Measurements from ENCODE around the gene PNCK. TPM values are rescaled to one million over a fixed set of nuclear protein-coding genes. Genes with fewer than 3 reads are reported as not detected.

The PNCK gene
- total RNA-seq, 4 donors from 2014 or later = 0.83 TPM; not detected in 3

GRCh38 chrX:153624196-153625091 lies 49.2 kb downstream of the PNCK start:
- H3K9me3 ChIP-seq = no peaks in the 10 kb centered on the region
- no peaks in the 10 kb centered on the region for H3K36me3 ChIP-seq
- intact Hi-C loops (cut with DNase I) = no loop called here
- H3K27ac ChIP-seq = no peak overlapping the region
- no peaks in the 10 kb centered on the region for H3K27me3 ChIP-seq
- no peak for TF ChIP-seq CTCF (IDR thresholded peaks at IDR 0.05)
- no peak for DNase-seq
- H3K4me3 ChIP-seq (replicated peaks in 1 of 3) = no peak overlapping the region
- no peaks in the 10 kb centered on the region for H3K4me1 ChIP-seq
- WGBS, 2 donors = 79 to 80% methylated on average over 3 to 11 of the region's 15 CpGs

GRCh38 chrX:153623310-153624029 lies 50.1 kb downstream of the PNCK start:
- WGBS, 2 donors = 45 to 66% methylated on average over 4 to 11 of the region's 16 CpGs
- DNase-seq = no peak
- TF ChIP-seq POLR2A (IDR thresholded peaks at IDR 0.05) (no peak), CTCF (IDR thresholded peaks at IDR 0.05) (no peak)
- no peaks in the 10 kb centered on the region for H3K9me3 ChIP-seq
- no peaks in the 10 kb centered on the region for H3K27me3 ChIP-seq
- intact Hi-C loops (cut with DNase I) = no loop called here
- H3K4me1 ChIP-seq = no peaks in the 10 kb centered on the region
- no peak overlapping the region for H3K27ac ChIP-seq
- H3K36me3 ChIP-seq = no peaks in the 10 kb centered on the region
- H3K4me3 ChIP-seq (replicated peaks in 1 of 3) = no peak overlapping the region

GRCh38 chrX:153622661-153623309 lies 50.8 kb downstream of the PNCK start:
- 59 to 73% methylated on average over 14 to 16 of the region's 17 CpGs for WGBS, 2 donors
- Histone ChIP-seq H3K4me3 (replicated peaks in 1 of 3) (no peak overlapping the region), H3K36me3 (no peaks in the 10 kb centered on the region), H3K4me1 (no peaks in the 10 kb centered on the region), H3K9me3 (no peaks in the 10 kb centered on the region), H3K27ac (no peak overlapping the region), H3K27me3 (no peaks in the 10 kb centered on the region)
- DNase-seq = no peak
- no peak for TF ChIP-seq CTCF (IDR thresholded peaks at IDR 0.05)
- TF ChIP-seq POLR2A (IDR thresholded peaks at IDR 0.05) = no peak
- intact Hi-C loops (cut with DNase I) = no loop called here

GRCh38 chrX:153621949-153622598 lies 51.5 kb downstream of the PNCK start:
- DNase-seq = no peak
- no peaks in the 10 kb centered on the region for H3K9me3 ChIP-seq
- H3K4me3 ChIP-seq (replicated peaks in 1 of 3) = no peak overlapping the region

More at GRCh38 chrX:153621949-153622598, 51.5 kb downstream of the PNCK start:
- intact Hi-C loops (cut with DNase I) = no loop called here
- H3K27ac ChIP-seq = no peak overlapping the region
- H3K36me3 ChIP-seq = no peaks in the 10 kb centered on the region
- no peaks in the 10 kb centered on the region for H3K27me3 ChIP-seq
- WGBS, 2 donors = 90 to 93% methylated on average over 24 to 27 of the region's 27 CpGs
- no peak for TF ChIP-seq CTCF (IDR thresholded peaks at IDR 0.05)
- TF ChIP-seq POLR2A (IDR thresholded peaks at IDR 0.05) = no peak
- no peaks in the 10 kb centered on the region for H3K4me1 ChIP-seq
